HuH-7.5 (cell line): ENCODE measurements around the gene RTL1.

Experiments
- DNase-seq: peaks from one replicate; pipeline ENCODE4 v3.0.0; 2011; ENCODE audit warnings: low spot score

The RTL1 gene

GRCh38 chr14:100865682-100866591 is 37.6 kb downstream of the RTL1 start:
- no peak for DNase-seq

- no peak for DNase-seq
Observed at GRCh38 chr14:100864960-100865681, 38.4 kb downstream of the RTL1 start.

DNA sequence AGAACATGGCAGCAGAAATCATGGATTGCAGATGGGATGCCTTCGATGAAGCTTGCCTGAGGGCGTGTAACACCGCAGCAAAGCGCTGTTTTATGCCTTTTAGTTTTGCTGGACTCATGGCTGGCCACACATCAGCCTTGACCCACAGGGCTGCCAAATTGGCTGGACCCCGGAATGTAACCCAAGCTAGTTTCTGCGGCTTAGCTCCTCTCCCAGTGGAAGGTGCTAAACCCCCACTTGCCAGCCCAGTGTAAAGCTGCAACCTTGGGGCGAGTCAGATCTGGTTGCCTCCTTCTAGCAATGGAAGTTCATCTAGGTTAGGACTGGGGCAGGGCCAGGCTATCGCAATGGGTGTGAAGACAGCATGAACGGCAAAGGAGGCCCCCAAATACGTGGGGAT is 39.3 kb downstream of the RTL1 start:
- DNase-seq = no peak

DNA sequence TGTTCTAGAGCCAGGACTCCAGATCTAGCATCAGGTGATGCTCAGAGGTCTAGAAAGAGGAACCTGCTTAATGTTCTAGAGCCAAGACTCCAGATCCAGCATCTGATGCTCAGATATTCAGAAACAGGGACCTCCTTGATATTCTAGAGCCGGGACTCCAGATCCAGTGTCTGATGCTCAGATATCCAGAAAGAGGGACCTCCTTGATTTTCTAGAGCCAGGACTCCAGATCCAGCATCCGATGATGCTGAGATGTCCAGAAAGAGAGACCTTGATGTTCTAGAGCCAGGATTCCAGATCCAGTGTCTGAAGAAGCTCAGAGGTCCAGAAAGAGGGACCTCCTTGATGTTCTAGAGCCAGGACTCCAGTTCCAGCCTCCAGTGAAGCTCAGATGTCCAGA is 40.7 kb downstream of the RTL1 start:
- DNase-seq = no peak

DNA sequence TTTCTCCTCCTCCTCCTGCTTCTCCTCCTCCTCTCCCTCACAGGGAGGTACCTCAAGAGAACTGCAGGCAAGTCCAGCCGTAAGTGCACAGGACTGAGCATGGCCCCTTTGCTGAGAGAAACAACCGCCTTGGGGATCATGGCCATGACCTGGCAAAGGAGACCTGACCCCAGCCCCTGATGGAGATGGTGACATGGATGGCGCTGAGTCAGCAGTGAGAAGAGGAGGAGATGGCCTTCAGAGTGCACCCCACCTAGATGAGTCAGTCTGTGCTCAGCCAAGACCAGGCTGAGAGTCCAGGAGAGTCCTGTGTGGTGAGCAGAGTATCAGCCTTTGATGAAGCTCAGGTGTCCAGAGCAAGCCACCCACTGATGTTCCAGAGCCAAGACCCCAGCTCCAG is 41.2 kb downstream of the RTL1 start:
- DNase-seq = no peak

GRCh38 chr14:100861937-100862247 is 41.6 kb downstream of the RTL1 start:
- no peak for DNase-seq

- no peak for DNase-seq
Observed at GRCh38 chr14:100861188-100861936, 42.2 kb downstream of the RTL1 start.

- no peak for DNase-seq
Observed at GRCh38 chr14:100860556-100861187, 42.9 kb downstream of the RTL1 start.

DNA sequence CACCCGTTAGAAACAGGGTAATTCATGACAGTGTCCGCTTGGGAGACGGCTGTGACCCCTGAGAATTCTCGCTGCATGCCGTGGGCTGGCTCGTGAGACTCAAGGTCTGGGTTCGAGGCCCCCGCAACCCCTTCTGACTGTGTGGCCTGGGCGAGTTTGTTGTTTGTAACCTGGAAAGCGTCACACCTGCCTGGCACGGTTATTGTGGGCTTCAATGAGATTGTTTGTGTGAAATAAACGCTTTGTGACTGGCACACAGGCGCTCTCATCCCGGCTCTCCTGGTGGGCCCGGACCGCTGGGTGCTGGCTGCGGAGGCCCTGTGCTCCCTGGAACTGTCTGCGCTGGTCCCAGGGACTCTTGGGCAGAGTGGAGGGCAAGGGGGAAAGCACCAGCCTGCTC is 43.7 kb downstream of the RTL1 start:
- no peak for DNase-seq

GRCh38 chr14:100858838-100859220 is 44.7 kb downstream of the RTL1 start:
- DNase-seq = no peak

DNA sequence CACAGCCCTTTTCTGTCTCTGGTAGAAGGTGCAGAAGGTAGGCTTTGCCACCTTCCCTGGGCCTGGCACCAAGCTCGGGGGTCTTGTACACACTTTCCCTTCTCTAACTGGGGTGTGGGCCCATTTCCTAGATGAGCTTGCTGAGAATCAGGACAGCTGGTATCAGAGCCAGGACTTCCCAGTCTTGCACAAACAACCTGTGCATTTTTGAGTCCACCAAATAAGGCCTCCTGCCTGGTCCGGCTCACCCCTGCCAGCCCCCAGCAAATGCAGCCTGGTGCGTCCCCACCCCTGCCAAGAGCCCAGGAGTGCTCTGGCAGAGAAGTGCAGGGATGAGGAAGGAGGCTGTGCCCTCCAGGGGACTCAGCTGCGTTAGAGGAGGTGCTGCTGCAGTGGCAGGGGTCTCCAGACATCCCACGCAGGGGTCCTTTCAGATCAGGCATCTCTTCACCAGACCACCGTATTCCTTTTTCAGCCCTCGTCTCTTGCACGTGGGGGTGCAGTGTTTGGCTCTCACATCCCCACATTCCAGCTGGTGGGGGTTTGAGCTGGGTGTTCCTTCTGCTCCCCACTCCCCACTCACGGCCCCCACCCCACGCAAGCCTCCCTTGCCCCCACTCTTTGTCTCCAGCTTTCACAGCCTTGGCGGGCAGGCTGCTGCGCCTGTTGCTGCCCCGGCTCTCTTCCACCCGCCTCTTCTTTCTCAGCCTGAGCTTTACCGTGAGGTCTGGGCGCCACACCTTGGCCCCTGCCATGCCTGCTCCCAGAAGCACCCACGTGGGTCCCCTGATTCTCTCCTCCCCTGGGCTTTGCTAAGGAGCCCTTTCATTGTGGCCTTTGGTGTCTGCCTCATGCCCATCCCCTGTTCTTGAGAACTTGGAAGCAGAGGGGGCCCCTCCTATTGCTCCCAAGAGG is 45.3 kb downstream of the RTL1 start:
- DNase-seq = no peak

- no peak for DNase-seq
Observed at GRCh38 chr14:100857233-100857922, 46.1 kb downstream of the RTL1 start.

- DNase-seq = no peak
Observed at GRCh38 chr14:100856056-100856950, 47.2 kb downstream of the RTL1 start.

- DNase-seq = no peak
Observed at GRCh38 chr14:100855256-100855930, 48.1 kb downstream of the RTL1 start.

- no peak for DNase-seq
Observed at GRCh38 chr14:100854435-100854834, 49.1 kb downstream of the RTL1 start.

GRCh38 chr14:100851946-100852620 is 51.4 kb downstream of the RTL1 start:
- no peak for DNase-seq

- no peak for DNase-seq
Observed at GRCh38 chr14:100851586-100851916, 52.0 kb downstream of the RTL1 start.

- peak; percentile 75 for DNase-seq
Observed at GRCh38 chr14:100850841-100851585, 52.5 kb downstream of the RTL1 start.
